OCI-LY1 (cell line): ENCODE measurements around the gene RABGAP1L.

ENCODE experiments used
- EZH2 ChIP-seq: fragments of 200-600 bp; sonication (generic), shearing (Covaris generic); IDR thresholded peaks from 2 replicates; pipeline ENCODE4 v1.8.0; 2017; ENCODE audit warnings: borderline replicate concordance, mixed run types, mild to moderate bottlenecking, antibody characterized with exemption, low read length, moderate library complexity, mixed read lengths
- TF ChIP-seq, protein P1 (sequence below): fragments of 200-600 bp; sonication (generic), shearing (Covaris generic); IDR thresholded peaks from 2 replicates; pipeline ENCODE4 v1.5.1; 2017; ENCODE audit warnings: mild to moderate bottlenecking, antibody characterized with exemption, low read length, moderate library complexity, mixed read lengths

- TF ChIP-seq, protein P1, sequence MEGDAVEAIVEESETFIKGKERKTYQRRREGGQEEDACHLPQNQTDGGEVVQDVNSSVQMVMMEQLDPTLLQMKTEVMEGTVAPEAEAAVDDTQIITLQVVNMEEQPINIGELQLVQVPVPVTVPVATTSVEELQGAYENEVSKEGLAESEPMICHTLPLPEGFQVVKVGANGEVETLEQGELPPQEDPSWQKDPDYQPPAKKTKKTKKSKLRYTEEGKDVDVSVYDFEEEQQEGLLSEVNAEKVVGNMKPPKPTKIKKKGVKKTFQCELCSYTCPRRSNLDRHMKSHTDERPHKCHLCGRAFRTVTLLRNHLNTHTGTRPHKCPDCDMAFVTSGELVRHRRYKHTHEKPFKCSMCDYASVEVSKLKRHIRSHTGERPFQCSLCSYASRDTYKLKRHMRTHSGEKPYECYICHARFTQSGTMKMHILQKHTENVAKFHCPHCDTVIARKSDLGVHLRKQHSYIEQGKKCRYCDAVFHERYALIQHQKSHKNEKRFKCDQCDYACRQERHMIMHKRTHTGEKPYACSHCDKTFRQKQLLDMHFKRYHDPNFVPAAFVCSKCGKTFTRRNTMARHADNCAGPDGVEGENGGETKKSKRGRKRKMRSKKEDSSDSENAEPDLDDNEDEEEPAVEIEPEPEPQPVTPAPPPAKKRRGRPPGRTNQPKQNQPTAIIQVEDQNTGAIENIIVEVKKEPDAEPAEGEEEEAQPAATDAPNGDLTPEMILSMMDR = peak; percentile 79
- no peak for TF ChIP-seq EZH2
Observed at GRCh38 chr1:174769961-174770549, 610.7 kb downstream of the RABGAP1L start.
